GM10266 (cell line): ENCODE measurements around the gene PEAK1.
A peak's percentile ranks its signal among the peaks of the same experiment; 100 is the strongest.

ENCODE experiments used
- DNase-seq: peaks from one replicate; pipeline ENCODE4 v3.0.0; 2012; ENCODE audit errors: extremely low spot score
- TF ChIP-seq, protein P1 (sequence below): IDR thresholded peaks from 2 replicates; pipeline ENCODE4 v1.5.1; 2012; ENCODE audit warnings: mild to moderate bottlenecking, low read depth; ENCODE audit not compliant: control insufficient read depth, insufficient read depth; ENCODE audit errors: missing control alignments

PEAK1 gene, protein sequence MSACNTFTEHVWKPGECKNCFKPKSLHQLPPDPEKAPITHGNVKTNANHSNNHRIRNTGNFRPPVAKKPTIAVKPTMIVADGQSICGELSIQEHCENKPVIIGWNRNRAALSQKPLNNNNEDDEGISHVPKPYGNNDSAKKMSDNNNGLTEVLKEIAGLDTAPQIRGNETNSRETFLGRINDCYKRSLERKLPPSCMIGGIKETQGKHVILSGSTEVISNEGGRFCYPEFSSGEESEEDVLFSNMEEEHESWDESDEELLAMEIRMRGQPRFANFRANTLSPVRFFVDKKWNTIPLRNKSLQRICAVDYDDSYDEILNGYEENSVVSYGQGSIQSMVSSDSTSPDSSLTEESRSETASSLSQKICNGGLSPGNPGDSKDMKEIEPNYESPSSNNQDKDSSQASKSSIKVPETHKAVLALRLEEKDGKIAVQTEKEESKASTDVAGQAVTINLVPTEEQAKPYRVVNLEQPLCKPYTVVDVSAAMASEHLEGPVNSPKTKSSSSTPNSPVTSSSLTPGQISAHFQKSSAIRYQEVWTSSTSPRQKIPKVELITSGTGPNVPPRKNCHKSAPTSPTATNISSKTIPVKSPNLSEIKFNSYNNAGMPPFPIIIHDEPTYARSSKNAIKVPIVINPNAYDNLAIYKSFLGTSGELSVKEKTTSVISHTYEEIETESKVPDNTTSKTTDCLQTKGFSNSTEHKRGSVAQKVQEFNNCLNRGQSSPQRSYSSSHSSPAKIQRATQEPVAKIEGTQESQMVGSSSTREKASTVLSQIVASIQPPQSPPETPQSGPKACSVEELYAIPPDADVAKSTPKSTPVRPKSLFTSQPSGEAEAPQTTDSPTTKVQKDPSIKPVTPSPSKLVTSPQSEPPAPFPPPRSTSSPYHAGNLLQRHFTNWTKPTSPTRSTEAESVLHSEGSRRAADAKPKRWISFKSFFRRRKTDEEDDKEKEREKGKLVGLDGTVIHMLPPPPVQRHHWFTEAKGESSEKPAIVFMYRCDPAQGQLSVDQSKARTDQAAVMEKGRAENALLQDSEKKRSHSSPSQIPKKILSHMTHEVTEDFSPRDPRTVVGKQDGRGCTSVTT (N-terminal part only)

DNA sequence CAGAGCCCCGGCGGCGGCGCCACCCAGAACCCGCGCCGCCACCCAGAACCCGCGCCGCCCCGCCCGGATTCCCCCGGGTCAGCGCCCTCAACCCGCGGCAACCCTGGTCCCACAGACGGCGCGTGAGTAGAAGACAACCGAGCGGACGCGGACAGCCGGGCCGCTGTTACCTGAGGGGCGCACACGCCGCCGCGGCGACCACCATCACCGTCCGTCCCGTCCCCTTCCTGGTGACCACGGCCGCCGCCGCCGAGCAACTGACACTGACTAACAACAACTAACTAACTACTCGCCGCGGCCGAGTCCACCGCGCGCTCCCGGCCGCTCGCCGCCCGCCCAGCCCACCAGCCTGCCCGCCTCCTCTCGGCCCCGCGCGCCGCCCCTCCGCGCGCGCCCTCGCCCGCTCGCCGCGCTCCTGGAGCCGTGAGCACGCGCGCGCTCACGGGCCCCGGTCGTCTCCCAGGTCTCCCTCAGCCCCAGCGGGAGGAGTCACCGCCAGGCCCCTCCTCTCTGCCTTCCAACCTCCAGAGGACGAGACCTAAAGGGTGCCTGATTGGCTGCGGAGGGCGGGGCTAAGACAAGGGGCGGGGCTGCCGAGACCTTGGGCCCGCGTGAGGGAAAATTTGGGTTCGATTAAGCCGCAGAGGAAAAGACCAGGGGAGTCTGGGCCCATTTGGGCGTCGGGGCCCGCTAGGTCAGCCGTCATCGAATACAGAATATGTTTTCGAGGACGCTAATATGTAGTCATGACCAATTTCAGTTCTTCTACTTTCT is at the start of gene PEAK1:
TSS of gene PEAK1 (minus strand) at position 269 of the 774 bp plus-strand sequence. CDS start 238,178 bp downstream, outside the sequence.
- peak; percentile 97 for DNase-seq
- TF ChIP-seq, protein P1, sequence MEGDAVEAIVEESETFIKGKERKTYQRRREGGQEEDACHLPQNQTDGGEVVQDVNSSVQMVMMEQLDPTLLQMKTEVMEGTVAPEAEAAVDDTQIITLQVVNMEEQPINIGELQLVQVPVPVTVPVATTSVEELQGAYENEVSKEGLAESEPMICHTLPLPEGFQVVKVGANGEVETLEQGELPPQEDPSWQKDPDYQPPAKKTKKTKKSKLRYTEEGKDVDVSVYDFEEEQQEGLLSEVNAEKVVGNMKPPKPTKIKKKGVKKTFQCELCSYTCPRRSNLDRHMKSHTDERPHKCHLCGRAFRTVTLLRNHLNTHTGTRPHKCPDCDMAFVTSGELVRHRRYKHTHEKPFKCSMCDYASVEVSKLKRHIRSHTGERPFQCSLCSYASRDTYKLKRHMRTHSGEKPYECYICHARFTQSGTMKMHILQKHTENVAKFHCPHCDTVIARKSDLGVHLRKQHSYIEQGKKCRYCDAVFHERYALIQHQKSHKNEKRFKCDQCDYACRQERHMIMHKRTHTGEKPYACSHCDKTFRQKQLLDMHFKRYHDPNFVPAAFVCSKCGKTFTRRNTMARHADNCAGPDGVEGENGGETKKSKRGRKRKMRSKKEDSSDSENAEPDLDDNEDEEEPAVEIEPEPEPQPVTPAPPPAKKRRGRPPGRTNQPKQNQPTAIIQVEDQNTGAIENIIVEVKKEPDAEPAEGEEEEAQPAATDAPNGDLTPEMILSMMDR: no peak

- TF ChIP-seq, protein P1: no peak
These were observed 49.0 kb upstream of the PEAK1 start for GRCh38 chr15:77468896-77469295.

DNA sequence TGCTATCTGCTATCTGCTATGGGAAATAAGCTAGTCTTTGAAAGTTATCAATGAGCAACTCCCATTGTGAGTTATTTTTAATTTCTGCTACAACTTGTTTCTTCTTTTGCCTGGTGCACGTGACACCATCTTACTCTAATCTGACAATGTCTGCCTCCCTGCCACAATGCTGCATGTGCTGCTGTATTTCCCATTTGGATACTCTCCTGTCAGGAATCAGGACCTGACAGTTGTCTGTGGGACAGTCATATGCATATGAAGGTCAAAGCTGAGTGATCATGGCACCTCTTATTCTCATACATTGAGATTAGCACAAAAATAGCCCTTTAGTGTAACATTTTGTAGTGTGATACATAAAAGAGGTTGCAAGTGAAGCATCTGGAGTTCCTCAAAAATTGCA is 46.6 kb upstream of the PEAK1 start:
- TF ChIP-seq, protein P1: no peak
- DNase-seq: no peak

More at GRCh38 chr15:77468896-77469295, 49.0 kb upstream of the PEAK1 start:
- DNase-seq: no peak

GRCh38 chr15:77464129-77464865 is 44.4 kb upstream of the PEAK1 start:
- TF ChIP-seq, protein P1: no peak
- no peak for DNase-seq

DNA sequence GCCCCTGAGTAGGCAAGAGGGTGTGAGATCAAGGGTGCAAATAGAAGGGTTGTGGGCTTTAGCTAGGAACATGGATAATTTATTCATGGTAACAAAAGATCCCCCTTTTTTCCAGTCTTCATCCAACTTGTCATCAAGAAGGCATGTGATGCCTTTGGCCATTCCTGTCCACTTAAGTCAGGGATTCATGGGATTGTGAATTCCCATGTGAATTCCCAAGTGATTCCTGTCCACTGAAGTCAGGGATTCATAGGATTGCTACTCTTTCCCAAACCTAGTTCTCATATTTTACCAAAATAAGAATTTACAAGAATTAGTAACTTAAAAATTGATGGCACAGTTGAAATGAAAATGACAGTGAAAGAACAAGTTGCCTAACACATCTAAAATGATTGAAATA is 41.6 kb upstream of the PEAK1 start:
- TF ChIP-seq, protein P1: no peak
- no peak for DNase-seq

DNA sequence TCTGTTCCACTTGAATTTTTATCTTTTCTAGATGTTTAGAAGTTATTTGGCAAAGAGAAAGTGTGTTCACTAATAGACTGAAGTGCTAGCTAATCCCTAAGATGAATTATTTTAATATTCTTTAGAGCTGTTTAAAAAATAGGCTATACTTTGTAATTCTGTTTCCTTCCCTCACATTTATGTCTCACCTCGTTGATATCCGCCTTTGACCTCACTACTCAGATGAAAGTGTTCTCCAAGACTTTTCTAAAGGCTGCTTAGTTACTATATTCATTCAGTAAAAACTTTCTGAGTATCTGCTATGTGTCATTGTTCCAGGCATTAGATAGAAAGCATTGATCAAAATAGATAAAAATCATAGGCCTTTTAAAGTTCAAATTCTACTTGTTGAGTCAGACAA is 39.1 kb upstream of the PEAK1 start:
- DNase-seq: no peak
- TF ChIP-seq, protein P1: no peak
